Vagina (tissue), 2 donors: ENCODE results near the gene OR1D5.

Experiments used
- CTCF ChIP-seq, 3 experiments: fragments of 450-650 bp in 2 of 3; fragments of 200-600 bp in 1 of 3; sonication (generic) in 1 of 3; IDR thresholded peaks; one replicate each; pipeline ENCODE4 v1.5.1; 2017 to 2019; ENCODE audit warnings: antibody characterized with exemption in 3 of 3, mild to moderate bottlenecking in 2 of 3, moderate library complexity in 2 of 3
- POLR2A ChIP-seq, 2 donors: fragments of 450-650 bp; IDR thresholded peaks; one replicate each; pipeline ENCODE4 v1.6.1; 2017; ENCODE audit warnings: antibody characterized with exemption in 2 of 2, mild to moderate bottlenecking in 2 of 2, moderate library complexity in 2 of 2

DNA sequence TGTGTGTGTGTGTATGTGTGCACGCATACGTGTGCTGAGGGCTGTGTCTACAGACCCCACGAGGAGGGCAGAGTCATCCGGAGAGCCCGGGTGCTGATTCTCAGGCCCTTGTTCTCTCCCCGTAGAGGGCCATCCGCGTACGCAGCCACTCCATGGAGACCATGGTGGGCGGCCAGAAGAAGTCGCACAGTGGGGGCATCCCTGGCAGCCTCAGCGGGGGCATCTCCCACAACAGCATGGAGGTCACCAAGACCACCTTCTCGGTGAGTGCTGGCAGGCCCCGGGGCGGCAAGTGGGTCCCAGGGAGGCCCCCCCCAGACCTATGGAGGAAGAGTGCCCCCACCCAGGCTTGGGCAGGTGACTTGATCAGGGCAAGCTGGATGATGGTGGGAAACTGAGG lies 45.5 kb downstream of the OR1D5 start:
- TF ChIP-seq CTCF (IDR thresholded peaks at IDR 0.05) = no peak
- TF ChIP-seq POLR2A (IDR thresholded peaks at IDR 0.05) = no peak
